GM12892 (cell line): ENCODE data around the gene RDM1.

ENCODE experiments used
- POLR2AphosphoS5 ChIP-seq: IDR thresholded peaks from 2 replicates; pipeline ENCODE4 v1.6.1; 2011; ENCODE audit warnings: low read depth, low read length, control low read depth
- TAF1 ChIP-seq: IDR thresholded peaks from 2 replicates; pipeline ENCODE4 v1.6.1; 2011; ENCODE audit warnings: low read depth, mild to moderate bottlenecking, control low read depth, low read length, borderline replicate concordance

- TF ChIP-seq TAF1 (no peak), POLR2AphosphoS5 (no peak)
Observed at GRCh38 chr17:35901631-35902175, 28.9 kb downstream of the RDM1 start.
